ENCODE measurements around the gene PTPRO.

DNA sequence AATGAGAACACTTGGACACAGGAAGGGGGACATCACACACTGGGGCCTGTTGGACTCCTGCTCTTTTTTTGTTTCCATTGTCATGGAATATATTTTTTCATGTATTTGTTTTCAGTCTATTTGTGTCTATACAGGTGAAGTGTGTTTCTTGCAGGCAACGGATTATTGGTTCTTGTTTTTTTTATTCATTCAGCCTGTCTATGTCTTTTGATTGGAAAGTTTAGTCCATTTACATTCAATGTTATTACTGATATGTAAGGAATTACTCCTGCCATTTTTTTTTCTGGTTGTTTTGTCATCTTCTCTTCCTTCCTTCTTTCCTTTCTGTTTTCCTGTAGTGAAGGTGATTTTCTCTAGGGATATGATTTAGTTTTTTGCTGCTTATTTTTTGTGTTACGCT lies 18.0 kb upstream of the PTPRO start:
- TF ChIP-seq POLR2A (IDR thresholded peaks at IDR 0.05) (no peak), POLR2AphosphoS5 (IDR thresholded peaks at IDR 0.05) (no peak)
- TF ChIP-seq, protein P1, sequence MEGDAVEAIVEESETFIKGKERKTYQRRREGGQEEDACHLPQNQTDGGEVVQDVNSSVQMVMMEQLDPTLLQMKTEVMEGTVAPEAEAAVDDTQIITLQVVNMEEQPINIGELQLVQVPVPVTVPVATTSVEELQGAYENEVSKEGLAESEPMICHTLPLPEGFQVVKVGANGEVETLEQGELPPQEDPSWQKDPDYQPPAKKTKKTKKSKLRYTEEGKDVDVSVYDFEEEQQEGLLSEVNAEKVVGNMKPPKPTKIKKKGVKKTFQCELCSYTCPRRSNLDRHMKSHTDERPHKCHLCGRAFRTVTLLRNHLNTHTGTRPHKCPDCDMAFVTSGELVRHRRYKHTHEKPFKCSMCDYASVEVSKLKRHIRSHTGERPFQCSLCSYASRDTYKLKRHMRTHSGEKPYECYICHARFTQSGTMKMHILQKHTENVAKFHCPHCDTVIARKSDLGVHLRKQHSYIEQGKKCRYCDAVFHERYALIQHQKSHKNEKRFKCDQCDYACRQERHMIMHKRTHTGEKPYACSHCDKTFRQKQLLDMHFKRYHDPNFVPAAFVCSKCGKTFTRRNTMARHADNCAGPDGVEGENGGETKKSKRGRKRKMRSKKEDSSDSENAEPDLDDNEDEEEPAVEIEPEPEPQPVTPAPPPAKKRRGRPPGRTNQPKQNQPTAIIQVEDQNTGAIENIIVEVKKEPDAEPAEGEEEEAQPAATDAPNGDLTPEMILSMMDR (IDR thresholded peaks at IDR 0.05) = no peak
